K562 (cell line): ENCODE results near the gene RGL2. TPM values are rescaled to one million over a fixed set of nuclear protein-coding genes. Genes with fewer than 3 reads are reported as not detected.
A peak's percentile ranks its signal among the peaks of the same experiment; 100 is the strongest.

Experiments used
- BHLHE40 ChIP-seq: IDR thresholded peaks from 2 replicates; pipeline ENCODE4 v1.6.1; 2011; ENCODE audit warnings: low read length, improper control_type of control experiment
- ESRRA ChIP-seq: fragments of 450-650 bp; IDR thresholded peaks from 2 replicates; pipeline ENCODE4 v1.6.1; 2014; ENCODE audit warnings: low read depth, mild to moderate bottlenecking, moderate library complexity, borderline replicate concordance
- HMGN3 ChIP-seq: IDR thresholded peaks from 2 replicates; pipeline ENCODE4 v1.6.1; 2011; ENCODE audit warnings: borderline replicate concordance, low read depth, mild to moderate bottlenecking, mixed read lengths, low read length; ENCODE audit not compliant: insufficient read length; ENCODE audit errors: extremely low read depth
- SMAD3 ChIP-seq: fragments of 450-650 bp; formaldehyde crosslinking; conservative IDR thresholded peaks from 2 replicates; pipeline ENCODE4 v1.4.0; 2020; ENCODE audit warnings: mild to moderate bottlenecking
- SMARCA4 ChIP-seq: fragments of 450-650 bp; IDR thresholded peaks from 2 replicates; pipeline ENCODE4 v1.6.1; 2016
- SP2 ChIP-seq: IDR thresholded peaks from 2 replicates; pipeline ENCODE4 v1.6.1; 2011; ENCODE audit warnings: mild to moderate bottlenecking, low read depth, low read length, moderate library complexity; ENCODE audit not compliant: poor library complexity, severe bottlenecking; ENCODE audit errors: extremely low read depth
- THRB ChIP-seq: fragments of 450-650 bp; formaldehyde crosslinking; conservative IDR thresholded peaks from 2 replicates; pipeline ENCODE4 v1.4.0; 2022; ENCODE audit warnings: mild to moderate bottlenecking, missing genetic modification characterization
- ZBTB17 ChIP-seq: fragments of 450-650 bp; formaldehyde crosslinking; IDR thresholded peaks from 2 replicates; pipeline ENCODE4 v1.4.0; 2020; ENCODE audit warnings: mild to moderate bottlenecking
- ZNF318 ChIP-seq, 2 experiments: fragments of 450-650 bp; IDR thresholded peaks; 2 replicates each; pipeline ENCODE4 v1.6.1; 2016; ENCODE audit warnings: mild to moderate bottlenecking in 2 of 2, borderline replicate concordance in 1 of 2, low read depth in 1 of 2, moderate library complexity in 1 of 2
- ZNF586 ChIP-seq: fragments of 450-650 bp; formaldehyde crosslinking; conservative IDR thresholded peaks from 2 replicates; pipeline ENCODE4 v1.4.0; 2020; ENCODE audit warnings: mild to moderate bottlenecking, moderate library complexity
- polyA plus RNA-seq, 8 experiments: library from polyadenylated mRNA; depleted of rRNA in 4 of 8; stranded (reverse) in 5 of 8; unstranded in 3 of 8; fragments of >200 nt; fragmentation: Nextera tagmentation in 2 of 8; fragmentation: Illumina TruSeq in 1 of 8; extraction: Ambion mirVana in 2 of 8; extraction: Trizol in 1 of 8; gene quantifications; 2 replicates each; pipeline versions ENCODE4 v1.2.1 to v1.2.3, GENCODE V29; 2011 to 2014; ENCODE audit warnings: inconsistent platforms in 1 of 8, missing spikeins in 1 of 8
- total RNA-seq, 7 experiments: library from RNA; depleted of rRNA in 6 of 7; stranded (reverse); fragments of >200 nt in 6 of 7; fragmentation: Illumina TruSeq in 2 of 7; extraction: Trizol in 2 of 7; gene quantifications; 2 replicates each; pipeline versions ENCODE4 v1.2.1 to v1.2.3, GENCODE V29; 2011 to 2021; ENCODE audit warnings: low replicate concordance in 1 of 7
- TF ChIP-seq, protein P1 (sequence below): fragments of 450-650 bp; IDR thresholded peaks from 2 replicates; pipeline ENCODE4 v1.7.0; 2016; ENCODE audit warnings: borderline replicate concordance
- TF ChIP-seq, protein P2 (sequence below): fragments of 450-650 bp; IDR thresholded peaks from 2 replicates; pipeline ENCODE4 v1.6.1; 2016; ENCODE audit warnings: borderline replicate concordance

The RGL2 gene
- total and polyA plus RNA-seq, 9 of the 15 experiments (the other 6 are each of a cell fraction or from before 2014, with no cell fraction given) = 1.8 to 57.1 (median 19.5) TPM

- TF ChIP-seq ZNF318 (IDR thresholded peaks at IDR 0.05; ENCODE audit: borderline replicate concordance in 1 of 2, low read depth in 1 of 2) (0 out of 4 replicates have a peak, but pooled peaks of 1 of the 2 experiments have one; percentile 41), SMAD3 (CRISPR knock-in tag) (0 out of 2 replicates have a peak, but pooled peaks have one; percentile 37), ZNF586 (CRISPR knock-in tag) (no peak), BHLHE40 (peak; percentile 67), THRB (peak; percentile 46; the same call in 1 of the 2 replicates), SMARCA4 (peak; percentile 76), ESRRA (peak; percentile 25; the same call in 1 of the 2 replicates), ZBTB17 (CRISPR knock-in tag) (0 out of 2 replicates have a peak, but pooled peaks have one; percentile 29), SP2 (peak; percentile 40), HMGN3 (peak; percentile 74)
- TF ChIP-seq, protein P1, sequence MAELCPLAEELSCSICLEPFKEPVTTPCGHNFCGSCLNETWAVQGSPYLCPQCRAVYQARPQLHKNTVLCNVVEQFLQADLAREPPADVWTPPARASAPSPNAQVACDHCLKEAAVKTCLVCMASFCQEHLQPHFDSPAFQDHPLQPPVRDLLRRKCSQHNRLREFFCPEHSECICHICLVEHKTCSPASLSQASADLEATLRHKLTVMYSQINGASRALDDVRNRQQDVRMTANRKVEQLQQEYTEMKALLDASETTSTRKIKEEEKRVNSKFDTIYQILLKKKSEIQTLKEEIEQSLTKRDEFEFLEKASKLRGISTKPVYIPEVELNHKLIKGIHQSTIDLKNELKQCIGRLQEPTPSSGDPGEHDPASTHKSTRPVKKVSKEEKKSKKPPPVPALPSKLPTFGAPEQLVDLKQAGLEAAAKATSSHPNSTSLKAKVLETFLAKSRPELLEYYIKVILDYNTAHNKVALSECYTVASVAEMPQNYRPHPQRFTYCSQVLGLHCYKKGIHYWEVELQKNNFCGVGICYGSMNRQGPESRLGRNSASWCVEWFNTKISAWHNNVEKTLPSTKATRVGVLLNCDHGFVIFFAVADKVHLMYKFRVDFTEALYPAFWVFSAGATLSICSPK = peak; percentile 99
- TF ChIP-seq, protein P2, sequence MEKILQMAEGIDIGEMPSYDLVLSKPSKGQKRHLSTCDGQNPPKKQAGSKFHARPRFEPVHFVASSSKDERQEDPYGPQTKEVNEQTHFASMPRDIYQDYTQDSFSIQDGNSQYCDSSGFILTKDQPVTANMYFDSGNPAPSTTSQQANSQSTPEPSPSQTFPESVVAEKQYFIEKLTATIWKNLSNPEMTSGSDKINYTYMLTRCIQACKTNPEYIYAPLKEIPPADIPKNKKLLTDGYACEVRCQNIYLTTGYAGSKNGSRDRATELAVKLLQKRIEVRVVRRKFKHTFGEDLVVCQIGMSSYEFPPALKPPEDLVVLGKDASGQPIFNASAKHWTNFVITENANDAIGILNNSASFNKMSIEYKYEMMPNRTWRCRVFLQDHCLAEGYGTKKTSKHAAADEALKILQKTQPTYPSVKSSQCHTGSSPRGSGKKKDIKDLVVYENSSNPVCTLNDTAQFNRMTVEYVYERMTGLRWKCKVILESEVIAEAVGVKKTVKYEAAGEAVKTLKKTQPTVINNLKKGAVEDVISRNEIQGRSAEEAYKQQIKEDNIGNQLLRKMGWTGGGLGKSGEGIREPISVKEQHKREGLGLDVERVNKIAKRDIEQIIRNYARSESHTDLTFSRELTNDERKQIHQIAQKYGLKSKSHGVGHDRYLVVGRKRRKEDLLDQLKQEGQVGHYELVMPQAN = peak; percentile 52; the same call in 1 of the 2 replicates
Measured at GRCh38 chr6:33317669-33318425, 19.1 kb upstream of the RGL2 start, which contains the start of gene ZBTB22 (continued).
